GM12801 (cell line): ENCODE data around the gene MGMT.

Experiments
- CTCF ChIP-seq: IDR thresholded peaks from one replicate; pipeline ENCODE4 v1.5.1; 2011; ENCODE audit warnings: control low read depth; ENCODE audit not compliant: insufficient read length; ENCODE audit errors: extremely low read depth

Gene MGMT

DNA sequence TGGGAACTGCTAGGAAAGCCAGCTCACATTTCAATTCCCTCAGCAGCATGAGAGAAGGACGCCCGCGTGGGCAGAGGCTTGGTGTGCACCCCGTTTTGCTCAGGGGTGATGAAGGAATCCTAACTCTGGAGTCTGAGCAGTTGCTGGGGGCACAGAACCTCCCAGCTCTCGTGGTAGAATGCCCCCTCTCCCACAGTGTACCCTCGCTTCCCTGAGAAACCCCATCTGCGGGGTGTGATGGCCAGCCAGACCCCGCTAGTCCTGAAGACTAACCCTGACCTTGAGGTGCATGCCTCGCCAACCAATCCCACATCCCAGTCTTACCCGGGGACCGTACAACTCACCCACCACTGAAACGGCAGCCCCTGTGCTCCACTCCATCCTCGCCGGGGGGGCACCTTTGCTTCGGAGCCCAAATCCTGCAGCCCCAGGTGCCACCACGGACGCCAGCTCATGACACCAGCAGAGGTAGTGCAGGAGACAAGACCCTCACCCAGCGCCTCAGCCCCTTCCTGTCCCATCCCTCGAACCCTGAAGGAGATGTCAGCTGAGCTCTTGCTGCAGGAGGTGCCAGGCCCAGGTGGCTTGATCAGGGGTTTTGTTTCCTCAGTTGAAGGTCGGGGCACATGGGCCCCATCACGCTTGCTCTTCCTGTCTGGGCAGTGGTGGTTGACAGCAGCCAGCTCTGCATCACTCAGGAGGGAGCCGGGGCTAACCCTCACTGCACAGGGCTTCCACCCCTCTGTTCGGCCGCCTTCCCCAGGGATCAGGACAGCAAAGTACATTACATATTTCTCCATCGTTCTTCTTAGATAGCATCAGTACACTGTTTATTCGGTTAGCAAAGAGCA lies 236.5 kb downstream of the MGMT start:
- no peak for TF ChIP-seq CTCF

DNA sequence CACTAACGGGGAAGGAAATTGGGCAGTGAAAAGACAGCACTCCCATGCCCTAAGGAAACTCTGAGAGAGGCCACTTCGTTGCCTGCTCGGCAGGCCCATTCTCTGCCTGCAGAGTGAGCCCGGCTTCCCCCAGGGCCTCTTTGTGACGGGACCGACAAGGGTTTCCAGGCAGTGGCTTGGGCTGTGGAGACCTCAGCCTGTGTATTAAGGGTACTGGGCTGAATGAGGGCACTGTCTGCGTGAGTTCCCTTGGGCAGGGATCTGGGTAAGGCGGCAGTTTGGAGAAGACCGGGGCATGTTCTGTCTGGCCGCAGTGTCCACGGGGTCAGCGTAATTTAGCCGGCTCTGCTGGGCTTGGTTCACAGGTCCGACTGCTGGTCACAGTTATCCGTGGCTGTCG lies 237.2 kb downstream of the MGMT start:
- no peak for TF ChIP-seq CTCF

- TF ChIP-seq CTCF = no peak
Measured at GRCh38 chr10:129704786-129705525, 237.9 kb downstream of the MGMT start.

DNA sequence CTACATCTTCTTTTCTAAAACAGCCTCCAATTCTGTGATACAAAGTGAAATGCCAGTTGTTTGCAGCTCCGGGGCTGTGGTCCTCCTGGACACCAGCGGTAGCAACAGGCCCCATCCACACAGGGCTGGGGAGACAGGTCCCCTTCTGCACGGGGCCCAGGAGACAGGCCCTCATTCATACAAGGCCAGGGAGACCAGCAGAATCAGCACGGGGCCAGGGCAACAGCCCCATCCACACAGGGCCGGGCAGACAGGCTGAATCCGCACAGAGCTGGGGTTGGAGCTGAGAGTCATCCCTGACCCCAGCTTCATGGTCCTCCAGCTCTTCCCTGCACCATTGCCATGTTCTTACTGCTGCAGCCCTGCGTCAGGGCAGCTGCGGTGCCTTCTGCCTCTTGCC lies 238.6 kb downstream of the MGMT start:
- TF ChIP-seq CTCF = no peak

DNA sequence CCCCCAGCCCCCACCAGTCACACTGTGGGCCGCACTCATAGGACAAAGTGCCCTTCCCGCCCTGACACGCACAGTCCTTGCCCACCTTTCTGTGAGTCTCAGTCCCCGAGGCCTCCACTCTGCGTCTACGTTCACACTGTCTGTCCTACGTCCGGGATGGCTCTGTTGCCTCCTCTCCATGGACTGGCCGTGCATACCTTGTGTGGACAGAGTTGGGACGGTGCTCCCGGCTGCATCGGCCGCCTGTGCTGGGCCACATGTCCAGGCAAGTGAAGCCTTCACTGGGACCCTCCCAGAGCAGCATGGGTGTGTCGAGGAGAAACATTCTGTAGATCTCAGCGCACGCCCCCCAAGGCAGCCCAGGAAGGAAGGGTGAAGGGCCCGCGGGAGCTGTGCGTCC lies 239.0 kb downstream of the MGMT start:
- TF ChIP-seq CTCF = no peak

- no peak for TF ChIP-seq CTCF
Measured at GRCh38 chr10:129706523-129706922, 239.5 kb downstream of the MGMT start.
